OCI-LY1 (cell line): ENCODE results near the gene LAMC2.

Source experiments
- H2AFZ ChIP-seq: fragments of 200-600 bp; sonication (generic), shearing (Covaris generic); 2 replicates; pipeline ENCODE4 v1.6.0; 2014; ENCODE audit warnings: antibody characterized with exemption, mild to moderate bottlenecking, low read length
- H3F3A ChIP-seq: fragments of 200-600 bp; sonication (generic), shearing (Covaris generic); 2 replicates; pipeline ENCODE4 v1.6.0; 2014; ENCODE audit warnings: mild to moderate bottlenecking, antibody characterized with exemption, low read length, moderate library complexity; ENCODE audit not compliant: insufficient read depth
- H3K27ac ChIP-seq: fragments of 200-600 bp; sonication (generic); 2 replicates; pipeline ENCODE4 v1.5.1; 2014; ENCODE audit warnings: low read length, mixed run types, mild to moderate bottlenecking, low read depth; ENCODE audit not compliant: poor library complexity, severe bottlenecking
- H3K27me3 ChIP-seq: fragments of 200-600 bp; sonication (generic); 2 replicates; pipeline ENCODE4 v1.6.0; 2014; ENCODE audit warnings: antibody characterized with exemption, mild to moderate bottlenecking, low read length, moderate library complexity; ENCODE audit not compliant: insufficient read depth
- H3K36me3 ChIP-seq: fragments of 200-600 bp; sonication (generic); 2 replicates; pipeline ENCODE4 v1.6.1; 2014; ENCODE audit warnings: mild to moderate bottlenecking, antibody characterized with exemption, low read length, moderate library complexity, mixed read lengths; ENCODE audit not compliant: insufficient read depth
- H3K4me1 ChIP-seq: fragments of 200-600 bp; sonication (generic); 2 replicates; pipeline ENCODE4 v1.5.1; 2014; ENCODE audit warnings: mild to moderate bottlenecking, low read length, moderate library complexity; ENCODE audit not compliant: insufficient read depth, severe bottlenecking
- H3K4me2 ChIP-seq: fragments of 200-600 bp; sonication (generic), shearing (Covaris generic); 2 replicates; pipeline ENCODE4 v1.6.1; 2014; ENCODE audit warnings: low read length
- H3K4me3 ChIP-seq: fragments of 200-600 bp; sonication (generic); 2 replicates; pipeline ENCODE4 v1.5.1; 2014; ENCODE audit warnings: low read length, low read depth, mild to moderate bottlenecking, mixed read lengths; ENCODE audit not compliant: poor library complexity, severe bottlenecking
- H3K79me2 ChIP-seq: fragments of 200-600 bp; shearing (Covaris generic); 2 replicates; pipeline ENCODE4 v1.6.1; 2016; ENCODE audit warnings: mixed run types, low read length, mixed read lengths; ENCODE audit not compliant: insufficient read depth
- H3K9ac ChIP-seq: fragments of 200-600 bp; sonication (generic), shearing (Covaris generic); 2 replicates; pipeline ENCODE4 v1.6.1; 2014; ENCODE audit warnings: mild to moderate bottlenecking, low read length, mixed read lengths
- H3K9me2 ChIP-seq: fragments of 200-600 bp; sonication (generic), shearing (Covaris generic); 2 replicates; pipeline ENCODE4 v1.6.1; 2014; ENCODE audit warnings: low read depth, mild to moderate bottlenecking, low read length, mixed read lengths
- H3K9me3 ChIP-seq: fragments of 200-600 bp; shearing (Covaris generic); 2 replicates; pipeline ENCODE4 v1.6.1; 2014; ENCODE audit warnings: low read length, mixed read lengths
- H4K20me1 ChIP-seq: fragments of 200-600 bp; sonication (generic), shearing (Covaris generic); 2 replicates; pipeline ENCODE4 v1.6.0; 2016; ENCODE audit warnings: mild to moderate bottlenecking, low read length; ENCODE audit not compliant: insufficient read depth
- EZH2 ChIP-seq: fragments of 200-600 bp; sonication (generic), shearing (Covaris generic); IDR thresholded peaks from 2 replicates; pipeline ENCODE4 v1.8.0; 2017; ENCODE audit warnings: borderline replicate concordance, mixed run types, mild to moderate bottlenecking, antibody characterized with exemption, low read length, moderate library complexity, mixed read lengths
- TF ChIP-seq, protein P1 (sequence below): fragments of 200-600 bp; sonication (generic), shearing (Covaris generic); IDR thresholded peaks from 2 replicates; pipeline ENCODE4 v1.5.1; 2017; ENCODE audit warnings: mild to moderate bottlenecking, antibody characterized with exemption, low read length, moderate library complexity, mixed read lengths

LAMC2 gene

DNA sequence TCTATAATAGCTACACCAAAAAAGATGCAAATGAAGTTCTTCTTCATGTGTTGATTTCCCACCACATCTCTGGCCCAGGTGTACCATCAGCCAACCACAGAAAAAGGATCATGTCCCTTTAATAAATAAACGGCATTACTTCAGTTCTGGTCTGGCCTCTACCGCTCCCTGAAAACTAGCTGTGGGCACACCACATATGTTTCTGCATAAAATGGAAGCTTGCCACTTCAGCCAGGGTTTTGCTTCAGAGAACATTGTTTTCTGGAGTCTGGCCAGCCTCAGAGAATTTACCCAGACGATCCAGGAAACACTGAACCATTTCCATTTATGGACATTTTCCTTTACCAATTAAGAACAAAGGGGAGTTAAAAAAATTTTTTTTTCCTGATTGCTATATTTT lies 5.8 kb upstream of the LAMC2 start:
- Histone ChIP-seq H3K27ac (no peak overlapping the region), H3K4me3 (no peak overlapping the region)

DNA sequence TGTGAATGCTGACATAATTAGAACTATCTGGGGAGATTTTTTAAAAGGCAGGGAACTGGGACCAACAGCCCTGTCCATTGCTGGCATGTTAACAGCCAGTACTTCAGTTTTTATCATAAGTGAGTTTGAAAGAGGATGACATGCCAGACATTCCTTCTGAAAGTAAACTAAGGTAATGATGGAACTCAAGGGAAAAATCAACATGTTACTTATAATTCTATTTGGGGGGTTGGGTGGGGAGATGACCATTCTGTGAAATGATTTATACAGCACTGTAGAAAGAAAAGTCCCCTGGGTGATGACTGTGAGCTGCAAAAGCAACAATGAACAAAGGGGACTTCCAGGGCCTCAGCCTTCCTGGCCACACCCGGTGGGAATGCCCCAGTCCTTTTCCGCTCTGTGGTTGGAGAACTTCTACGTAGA lies 5.4 kb upstream of the LAMC2 start:
- no peak overlapping the region for H3K4me2 ChIP-seq
- H4K20me1 ChIP-seq, result no peaks in the 10 kb centered on the region
- H3K4me1 ChIP-seq, result peaks cover 7% of the 10 kb centered on the region
- TF ChIP-seq, protein P1, sequence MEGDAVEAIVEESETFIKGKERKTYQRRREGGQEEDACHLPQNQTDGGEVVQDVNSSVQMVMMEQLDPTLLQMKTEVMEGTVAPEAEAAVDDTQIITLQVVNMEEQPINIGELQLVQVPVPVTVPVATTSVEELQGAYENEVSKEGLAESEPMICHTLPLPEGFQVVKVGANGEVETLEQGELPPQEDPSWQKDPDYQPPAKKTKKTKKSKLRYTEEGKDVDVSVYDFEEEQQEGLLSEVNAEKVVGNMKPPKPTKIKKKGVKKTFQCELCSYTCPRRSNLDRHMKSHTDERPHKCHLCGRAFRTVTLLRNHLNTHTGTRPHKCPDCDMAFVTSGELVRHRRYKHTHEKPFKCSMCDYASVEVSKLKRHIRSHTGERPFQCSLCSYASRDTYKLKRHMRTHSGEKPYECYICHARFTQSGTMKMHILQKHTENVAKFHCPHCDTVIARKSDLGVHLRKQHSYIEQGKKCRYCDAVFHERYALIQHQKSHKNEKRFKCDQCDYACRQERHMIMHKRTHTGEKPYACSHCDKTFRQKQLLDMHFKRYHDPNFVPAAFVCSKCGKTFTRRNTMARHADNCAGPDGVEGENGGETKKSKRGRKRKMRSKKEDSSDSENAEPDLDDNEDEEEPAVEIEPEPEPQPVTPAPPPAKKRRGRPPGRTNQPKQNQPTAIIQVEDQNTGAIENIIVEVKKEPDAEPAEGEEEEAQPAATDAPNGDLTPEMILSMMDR, result no peak
- TF ChIP-seq EZH2, result no peak
- 0 out of 2 replicates have a peak, but pooled peaks cover 5% of the 10 kb centered on the region for H3K27me3 ChIP-seq
- H3K9me2 ChIP-seq, result no peaks in the 10 kb centered on the region
- no peak overlapping the region for H3K27ac ChIP-seq
- H3F3A ChIP-seq, result no peaks in the 10 kb centered on the region
- H3K36me3 ChIP-seq, result no peaks in the 10 kb centered on the region
- H3K9me3 ChIP-seq, result no peaks in the 10 kb centered on the region
- H2AFZ ChIP-seq, result no peak overlapping the region
- H3K79me2 ChIP-seq, result no peaks in the 10 kb centered on the region
- no peak overlapping the region for H3K9ac ChIP-seq
- H3K4me3 ChIP-seq, result no peak overlapping the region

More for the DNA sequence above, 5.8 kb upstream of the LAMC2 start:
- Histone ChIP-seq H3F3A (no peaks in the 10 kb centered on the region), H4K20me1 (no peaks in the 10 kb centered on the region), H3K27me3 (0 out of 2 replicates have a peak, but pooled peaks cover 5% of the 10 kb centered on the region), H3K9ac (no peak overlapping the region), H3K4me2 (no peak overlapping the region), H3K9me2 (no peaks in the 10 kb centered on the region), H3K79me2 (no peaks in the 10 kb centered on the region), H3K9me3 (no peaks in the 10 kb centered on the region), H3K4me1 (peaks cover 7% of the 10 kb centered on the region), H2AFZ (no peak overlapping the region), H3K36me3 (no peaks in the 10 kb centered on the region)
- TF ChIP-seq EZH2, result no peak
- TF ChIP-seq, protein P1, result no peak

DNA sequence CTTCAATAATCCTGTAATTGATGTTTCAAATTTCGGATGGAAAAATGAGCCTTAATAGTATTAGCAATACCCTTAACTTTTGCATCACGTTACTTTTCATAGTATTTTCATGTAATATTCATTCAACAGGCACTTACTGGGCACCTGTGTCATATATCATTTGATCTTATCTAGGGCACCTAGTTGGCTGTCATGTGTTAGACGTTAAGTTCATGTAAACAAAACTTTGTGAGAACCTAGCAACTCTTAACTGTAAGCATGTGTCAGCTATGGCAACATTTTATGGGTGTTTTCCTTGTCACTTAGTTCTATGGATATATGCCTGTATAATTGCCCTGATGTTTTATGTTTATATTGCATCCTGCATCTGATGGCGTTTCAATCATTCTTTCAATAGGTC lies 777 bp downstream of the LAMC2 start:
- Histone ChIP-seq H3K9ac (no peak overlapping the region), H3K36me3 (no peaks in the 10 kb centered on the region), H3K9me3 (no peaks in the 10 kb centered on the region), H3K27ac (no peak overlapping the region), H4K20me1 (no peaks in the 10 kb centered on the region), H3K4me2 (no peak overlapping the region), H2AFZ (no peak overlapping the region), H3K27me3 (no peaks in the 10 kb centered on the region), H3K4me1 (no peaks in the 10 kb centered on the region), H3F3A (no peaks in the 10 kb centered on the region), H3K79me2 (no peaks in the 10 kb centered on the region), H3K9me2 (no peaks in the 10 kb centered on the region), H3K4me3 (no peak overlapping the region)
- no peak for TF ChIP-seq EZH2
- TF ChIP-seq, protein P1, result no peak
